ENCODE results near the gene COPS6.
A peak's percentile ranks its signal among the peaks of the same experiment; 100 is the strongest.

Gene COPS6

GRCh38 chr7:100106633-100107032 lies 17.9 kb downstream of the COPS6 start:
- Mint-ChIP-seq H3K4me3 (no peak overlapping the region), H3K27me3 (no peaks in the 10 kb centered on the region), H3K36me3 (peaks cover 58% of the 10 kb centered on the region), H3K4me1 (peaks cover 14% of the 10 kb centered on the region), H3K27ac (no peak overlapping the region), H3K9me3 (no peaks in the 10 kb centered on the region)
- ATAC-seq = no peak

GRCh38 chr7:100107125-100107737 lies 18.5 kb downstream of the COPS6 start:
- Mint-ChIP-seq H3K27ac (no peak overlapping the region), H3K9me3 (no peaks in the 10 kb centered on the region), H3K36me3 (peaks cover 59% of the 10 kb centered on the region), H3K27me3 (no peaks in the 10 kb centered on the region), H3K4me1 (peaks cover 14% of the 10 kb centered on the region), H3K4me3 (no peak overlapping the region)
- no peak for ATAC-seq

- H3K36me3 Mint-ChIP-seq = peaks cover 65% of the 10 kb centered on the region
- no peak overlapping the region for H3K4me3 Mint-ChIP-seq
- no peak overlapping the region for H3K27ac Mint-ChIP-seq
- H3K27me3 Mint-ChIP-seq = no peaks in the 10 kb centered on the region
- peaks cover 7% of the 10 kb centered on the region for H3K4me1 Mint-ChIP-seq
- ATAC-seq = no peak
- no peaks in the 10 kb centered on the region for H3K9me3 Mint-ChIP-seq
These were observed 19.1 kb downstream of the COPS6 start for GRCh38 chr7:100107890-100108289.

- Mint-ChIP-seq H3K27me3 (no peaks in the 10 kb centered on the region), H3K4me3 (no peak overlapping the region), H3K9me3 (no peaks in the 10 kb centered on the region), H3K4me1 (peaks cover 5% of the 10 kb centered on the region), H3K27ac (no peak overlapping the region), H3K36me3 (peaks cover 69% of the 10 kb centered on the region)
- no peak for ATAC-seq
These were observed 20.9 kb downstream of the COPS6 start for GRCh38 chr7:100109521-100110163.

GRCh38 chr7:100111156-100111555 lies 22.4 kb downstream of the COPS6 start:
- ATAC-seq = no peak
- no peaks in the 10 kb centered on the region for H3K27me3 Mint-ChIP-seq
- H3K4me3 Mint-ChIP-seq = no peak overlapping the region
- H3K4me1 Mint-ChIP-seq = peaks cover 5% of the 10 kb centered on the region
- no peak overlapping the region for H3K27ac Mint-ChIP-seq
- H3K9me3 Mint-ChIP-seq = no peaks in the 10 kb centered on the region
- peaks cover 55% of the 10 kb centered on the region for H3K36me3 Mint-ChIP-seq

- Mint-ChIP-seq H3K4me3 (no peak overlapping the region), H3K27me3 (no peaks in the 10 kb centered on the region), H3K9me3 (no peaks in the 10 kb centered on the region), H3K36me3 (peaks cover 51% of the 10 kb centered on the region), H3K27ac (no peak overlapping the region), H3K4me1 (peaks cover 5% of the 10 kb centered on the region)
- ATAC-seq = no peak
These were observed 23.1 kb downstream of the COPS6 start for GRCh38 chr7:100111914-100112313.

- no peaks in the 10 kb centered on the region for H3K9me3 Mint-ChIP-seq
- H3K4me1 Mint-ChIP-seq = peaks cover 23% of the 10 kb centered on the region
- no peaks in the 10 kb centered on the region for H3K27me3 Mint-ChIP-seq
- H3K27ac Mint-ChIP-seq = no peak overlapping the region
- H3K4me3 Mint-ChIP-seq = no peak overlapping the region
- peaks cover 34% of the 10 kb centered on the region for H3K36me3 Mint-ChIP-seq
- no peak for ATAC-seq
These were observed 26.3 kb downstream of the COPS6 start for GRCh38 chr7:100115026-100115425.

- Mint-ChIP-seq H3K36me3 (peaks cover 6% of the 10 kb centered on the region), H3K27ac (peak overlapping the region; percentile 97), H3K4me1 (peaks cover 31% of the 10 kb centered on the region), H3K27me3 (no peaks in the 10 kb centered on the region), H3K4me3 (peak overlapping the region; percentile 99), H3K9me3 (no peaks in the 10 kb centered on the region)
- ATAC-seq = no peak
These were observed 29.8 kb downstream of the COPS6 start for GRCh38 chr7:100118388-100119071.

- Mint-ChIP-seq H3K27ac (peak within 1 kb of the TSS; percentile 97), H3K4me1 (peaks cover 28% of the 10 kb centered on the region), H3K27me3 (no peaks in the 10 kb centered on the region), H3K4me3 (peak within 1 kb of the TSS; percentile 99), H3K36me3 (no peaks in the 10 kb centered on the region), H3K9me3 (no peaks in the 10 kb centered on the region)
- peak; percentile 91 for ATAC-seq
These were observed 30.6 kb downstream of the COPS6 start, which contains the start of the genes CNPY4 and TAF6 for GRCh38 chr7:100119072-100119969. Gene CNPY4, plus strand, starts transcription at chr7:100119634. Its CDS starts 111 bp downstream, at chr7:100119745. Gene TAF6, minus strand, starts transcription at chr7:100119358. Its CDS starts 5,149 bp downstream, at chr7:100114209.

- Mint-ChIP-seq H3K4me3 (peak overlapping the region; percentile 99), H3K36me3 (no peaks in the 10 kb centered on the region), H3K27ac (peak overlapping the region; percentile 97), H3K4me1 (peaks cover 36% of the 10 kb centered on the region), H3K27me3 (no peaks in the 10 kb centered on the region), H3K9me3 (no peaks in the 10 kb centered on the region)
- ATAC-seq = peak; percentile 69
These were observed 31.4 kb downstream of the COPS6 start for GRCh38 chr7:100119970-100120732.

GRCh38 chr7:100120733-100121036 lies 31.9 kb downstream of the COPS6 start:
- H3K27me3 Mint-ChIP-seq = no peaks in the 10 kb centered on the region
- peaks cover 39% of the 10 kb centered on the region for H3K4me1 Mint-ChIP-seq
- no peaks in the 10 kb centered on the region for H3K36me3 Mint-ChIP-seq
- H3K9me3 Mint-ChIP-seq = no peaks in the 10 kb centered on the region
- peak overlapping the region; percentile 99 for H3K4me3 Mint-ChIP-seq
- no peak for ATAC-seq
- H3K27ac Mint-ChIP-seq = no peak overlapping the region

- no peaks in the 10 kb centered on the region for H3K9me3 Mint-ChIP-seq
- H3K27ac Mint-ChIP-seq = no peak overlapping the region
- no peaks in the 10 kb centered on the region for H3K27me3 Mint-ChIP-seq
- peaks cover 47% of the 10 kb centered on the region for H3K4me1 Mint-ChIP-seq
- H3K4me3 Mint-ChIP-seq = no peak overlapping the region
- no peak for ATAC-seq
- H3K36me3 Mint-ChIP-seq = no peaks in the 10 kb centered on the region
These were observed 33.3 kb downstream of the COPS6 start for GRCh38 chr7:100122067-100122466.

GRCh38 chr7:100122568-100122967 lies 33.8 kb downstream of the COPS6 start:
- Mint-ChIP-seq H3K27me3 (no peaks in the 10 kb centered on the region), H3K27ac (no peak overlapping the region), H3K4me1 (peaks cover 47% of the 10 kb centered on the region), H3K36me3 (no peaks in the 10 kb centered on the region), H3K4me3 (no peak overlapping the region), H3K9me3 (no peaks in the 10 kb centered on the region)
- no peak for ATAC-seq

GRCh38 chr7:100124301-100125230 lies 35.8 kb downstream of the COPS6 start:
- Mint-ChIP-seq H3K9me3 (no peaks in the 10 kb centered on the region), H3K36me3 (no peaks in the 10 kb centered on the region), H3K4me3 (peak overlapping the region; percentile 1), H3K27ac (peak overlapping the region; percentile 98), H3K4me1 (peaks cover 41% of the 10 kb centered on the region), H3K27me3 (no peaks in the 10 kb centered on the region)
- no peak for ATAC-seq
